Measurements from ENCODE around the gene ANO6.

DNA sequence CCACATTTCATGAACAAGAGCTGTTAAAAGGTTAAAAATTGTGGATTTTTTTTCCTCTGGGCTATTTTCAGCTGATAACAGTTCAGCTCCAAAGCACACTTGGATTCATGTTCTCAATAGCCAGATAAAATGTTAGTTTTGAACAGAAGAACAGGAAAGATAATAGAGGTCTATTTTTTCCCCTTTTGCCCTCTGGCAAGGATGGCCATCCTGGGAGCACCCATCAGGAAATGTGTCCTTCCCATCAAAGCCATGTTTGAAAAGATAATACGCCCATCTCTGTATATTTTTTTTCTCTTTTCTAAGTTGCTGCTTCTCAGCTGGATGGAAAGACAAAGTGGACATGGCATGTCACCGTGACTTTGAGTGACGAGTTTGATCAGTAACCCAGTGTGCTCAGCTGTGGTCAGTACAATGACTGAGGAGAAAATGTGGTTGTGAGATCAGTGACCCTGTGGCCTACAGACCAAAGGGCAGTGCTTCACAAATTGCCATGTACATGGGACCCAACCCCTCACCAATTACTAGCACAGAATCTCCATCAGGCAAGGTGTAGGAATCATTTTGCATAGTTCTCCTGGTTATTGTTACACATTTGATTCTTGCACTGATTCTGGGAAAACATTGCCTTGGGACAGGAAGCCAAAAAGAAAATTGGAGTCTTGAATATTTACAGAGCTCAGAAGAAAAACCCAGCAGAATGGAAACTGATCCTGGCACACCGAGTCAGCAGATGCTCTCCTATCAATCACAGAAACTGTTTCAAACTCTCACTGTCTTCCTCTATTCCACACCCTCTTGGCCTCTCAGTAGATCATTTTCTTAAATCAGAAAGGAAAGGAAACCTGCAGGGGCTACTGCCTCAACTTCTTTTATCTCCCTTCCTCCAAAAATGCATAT is 64.3 kb downstream of the ANO6 start:
- TF ChIP-seq, protein P1, sequence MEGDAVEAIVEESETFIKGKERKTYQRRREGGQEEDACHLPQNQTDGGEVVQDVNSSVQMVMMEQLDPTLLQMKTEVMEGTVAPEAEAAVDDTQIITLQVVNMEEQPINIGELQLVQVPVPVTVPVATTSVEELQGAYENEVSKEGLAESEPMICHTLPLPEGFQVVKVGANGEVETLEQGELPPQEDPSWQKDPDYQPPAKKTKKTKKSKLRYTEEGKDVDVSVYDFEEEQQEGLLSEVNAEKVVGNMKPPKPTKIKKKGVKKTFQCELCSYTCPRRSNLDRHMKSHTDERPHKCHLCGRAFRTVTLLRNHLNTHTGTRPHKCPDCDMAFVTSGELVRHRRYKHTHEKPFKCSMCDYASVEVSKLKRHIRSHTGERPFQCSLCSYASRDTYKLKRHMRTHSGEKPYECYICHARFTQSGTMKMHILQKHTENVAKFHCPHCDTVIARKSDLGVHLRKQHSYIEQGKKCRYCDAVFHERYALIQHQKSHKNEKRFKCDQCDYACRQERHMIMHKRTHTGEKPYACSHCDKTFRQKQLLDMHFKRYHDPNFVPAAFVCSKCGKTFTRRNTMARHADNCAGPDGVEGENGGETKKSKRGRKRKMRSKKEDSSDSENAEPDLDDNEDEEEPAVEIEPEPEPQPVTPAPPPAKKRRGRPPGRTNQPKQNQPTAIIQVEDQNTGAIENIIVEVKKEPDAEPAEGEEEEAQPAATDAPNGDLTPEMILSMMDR (conservative IDR thresholded peaks at IDR 0.05) = no peak
- TF ChIP-seq ZFX (IDR thresholded peaks at IDR 0.05) = no peak
